ENCODE measurements around the gene CUL9.

CUL9 gene

DNA sequence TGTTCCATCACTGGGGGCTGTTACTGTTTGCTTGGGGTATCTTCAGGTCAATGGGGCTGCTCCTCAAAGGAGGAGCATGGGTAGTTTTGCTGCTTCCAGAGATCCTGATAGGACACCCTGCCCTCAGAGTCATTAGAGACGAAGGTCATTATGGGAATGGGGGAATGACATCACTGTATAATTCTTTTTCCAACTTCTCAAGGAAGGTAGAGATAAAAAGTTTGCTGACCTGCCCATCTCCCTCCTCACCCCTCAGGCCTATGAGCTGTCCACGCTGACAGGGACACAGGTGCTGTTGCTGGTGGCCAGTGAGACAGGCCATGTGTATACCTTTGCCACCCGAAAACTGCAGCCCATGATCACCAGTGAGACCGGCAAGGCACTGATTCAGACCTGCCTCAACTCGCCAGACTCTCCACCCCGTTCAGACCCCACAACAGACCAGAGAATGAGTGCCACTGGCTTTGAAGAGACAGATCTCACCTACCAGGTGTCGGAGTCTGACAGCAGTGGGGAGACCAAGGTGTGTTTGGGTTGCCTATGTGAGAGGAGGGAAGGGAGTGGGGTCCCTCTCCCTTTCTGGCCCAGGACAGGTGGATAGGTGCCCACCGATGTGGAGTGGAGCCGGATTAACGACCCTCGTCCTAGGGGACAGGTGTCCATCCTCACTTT is 8.3 kb upstream of the CUL9 start:
- DNase-seq = no peak

GRCh38 chr6:43174263-43175112 is 7.5 kb upstream of the CUL9 start:
- peak; percentile 98 for DNase-seq

DNA sequence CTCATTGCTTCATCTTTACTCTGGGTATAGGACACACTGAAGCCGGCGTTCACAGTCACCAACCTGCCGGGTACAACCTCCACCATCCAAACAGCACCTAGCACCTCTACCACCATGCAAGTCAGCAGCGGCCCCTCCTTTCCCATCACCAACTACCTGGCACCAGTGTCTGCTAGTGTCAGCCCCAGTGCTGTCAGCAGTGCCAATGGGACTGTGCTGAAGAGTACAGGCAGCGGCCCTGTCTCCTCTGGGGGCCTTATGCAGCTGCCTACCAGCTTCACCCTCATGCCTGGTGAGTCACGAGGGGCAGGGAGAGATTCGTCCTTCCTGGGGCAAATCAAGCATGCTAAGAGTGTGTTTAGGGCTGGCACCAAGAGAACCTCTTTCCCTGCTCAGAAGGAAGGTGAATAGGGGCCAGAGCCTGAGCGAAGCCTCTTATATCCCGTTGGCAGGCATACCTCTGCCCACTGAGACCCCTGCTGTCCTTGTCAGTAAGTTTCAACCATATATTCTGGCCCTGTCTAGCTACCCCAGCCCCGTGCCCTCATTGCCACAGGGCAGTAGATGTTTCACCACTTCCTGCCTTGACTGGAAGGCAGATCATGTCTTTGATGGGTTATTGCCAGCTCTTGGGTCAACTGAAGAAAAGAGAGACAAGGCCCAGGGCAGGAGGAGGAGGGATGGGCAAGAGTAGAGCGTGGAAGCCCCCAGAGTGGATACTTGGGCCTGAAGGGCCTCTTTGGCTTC is 6.1 kb upstream of the CUL9 start:
- no peak for DNase-seq

GRCh38 chr6:43176423-43176786 is 5.6 kb upstream of the CUL9 start:
- DNase-seq = no peak

DNA sequence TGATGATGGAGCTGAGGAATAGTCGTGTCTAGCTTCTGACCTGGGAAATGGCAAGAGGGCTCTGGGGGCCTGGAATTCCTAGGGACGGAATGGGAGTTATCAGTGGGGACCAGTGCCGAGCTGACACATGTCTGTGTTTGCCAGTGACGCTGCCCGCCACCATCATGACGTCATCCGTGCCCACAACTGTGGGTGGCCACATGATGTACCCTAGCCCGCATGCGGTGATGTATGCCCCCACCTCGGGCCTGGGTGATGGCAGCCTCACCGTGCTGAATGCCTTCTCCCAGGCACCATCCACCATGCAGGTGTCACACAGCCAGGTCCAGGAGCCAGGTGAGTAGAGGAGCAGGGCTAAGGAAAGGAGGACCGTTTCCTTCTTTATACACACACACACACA is 3.8 kb upstream of the CUL9 start:
- no peak for DNase-seq

DNA sequence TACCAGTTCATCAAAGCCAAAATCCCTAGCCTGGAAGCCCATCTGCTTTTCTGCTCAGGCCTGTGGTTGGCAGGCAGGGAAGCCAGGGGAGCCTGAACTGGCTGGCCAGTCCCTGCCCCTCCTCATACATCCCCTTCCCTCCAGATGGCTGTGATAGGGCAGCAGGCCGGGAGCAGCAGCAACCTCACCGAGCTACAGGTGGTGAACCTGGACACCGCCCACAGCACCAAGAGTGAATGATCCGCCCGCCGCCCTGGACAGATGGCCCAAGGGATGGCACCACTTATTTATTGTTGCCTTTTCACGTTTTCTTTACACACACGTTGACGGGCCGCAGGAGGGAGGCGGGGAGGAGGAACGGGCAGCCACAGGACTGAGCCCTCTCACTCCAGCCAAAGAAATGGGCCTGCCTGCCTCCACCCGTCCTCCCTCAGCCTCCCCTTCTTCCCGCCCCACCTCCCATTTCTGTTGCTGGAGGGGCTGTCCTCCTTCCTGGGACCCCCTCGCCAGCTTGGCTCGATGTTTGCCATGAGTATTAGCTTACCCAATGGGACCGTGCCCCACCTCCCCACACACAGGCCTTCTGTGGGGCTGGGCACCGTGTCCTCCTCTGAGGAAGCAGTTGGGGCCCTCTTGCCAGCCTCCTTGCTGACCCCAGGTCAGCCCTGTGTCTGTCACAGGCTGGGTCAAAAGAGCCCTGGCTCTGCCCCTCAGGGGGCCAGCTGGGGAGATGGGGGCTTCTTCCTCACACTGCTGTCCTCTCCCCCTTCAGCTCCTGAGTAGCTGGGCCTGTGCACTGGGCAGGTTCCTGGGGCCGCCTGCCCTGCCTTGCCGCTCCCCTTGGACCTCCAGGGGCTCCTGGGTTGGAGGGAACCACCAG is 2.8 kb upstream of the CUL9 start:
- no peak for DNase-seq

DNA sequence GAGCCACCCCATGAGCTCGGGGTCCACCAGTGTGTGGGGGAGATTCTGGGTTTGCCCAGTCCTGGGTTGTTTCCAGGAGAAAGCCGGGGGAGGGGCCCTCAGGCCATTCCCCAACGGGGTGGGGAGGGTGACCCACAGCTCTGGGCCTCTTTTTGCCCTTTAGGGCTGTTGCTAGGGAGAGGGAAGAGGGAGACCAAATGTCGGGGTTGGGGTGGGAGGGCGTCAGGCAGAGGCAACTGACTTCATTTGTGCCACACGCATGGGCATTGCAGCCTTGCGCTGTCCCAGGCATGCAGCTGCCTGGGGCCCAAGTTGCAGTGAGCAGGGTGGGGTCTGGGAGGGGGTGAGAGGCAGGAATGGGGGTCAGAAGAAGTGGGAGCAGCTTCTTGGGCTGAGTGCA is 1.9 kb upstream of the CUL9 start:
- no peak for DNase-seq

- no peak for DNase-seq
These were observed 1.0 kb upstream of the CUL9 start for GRCh38 chr6:43180985-43181384.

- no peak for DNase-seq
These were observed 415 bp upstream of the CUL9 start for GRCh38 chr6:43181621-43181941.

- no peak for DNase-seq
These were observed 1.4 kb downstream of the CUL9 start for GRCh38 chr6:43183441-43183840.

DNA sequence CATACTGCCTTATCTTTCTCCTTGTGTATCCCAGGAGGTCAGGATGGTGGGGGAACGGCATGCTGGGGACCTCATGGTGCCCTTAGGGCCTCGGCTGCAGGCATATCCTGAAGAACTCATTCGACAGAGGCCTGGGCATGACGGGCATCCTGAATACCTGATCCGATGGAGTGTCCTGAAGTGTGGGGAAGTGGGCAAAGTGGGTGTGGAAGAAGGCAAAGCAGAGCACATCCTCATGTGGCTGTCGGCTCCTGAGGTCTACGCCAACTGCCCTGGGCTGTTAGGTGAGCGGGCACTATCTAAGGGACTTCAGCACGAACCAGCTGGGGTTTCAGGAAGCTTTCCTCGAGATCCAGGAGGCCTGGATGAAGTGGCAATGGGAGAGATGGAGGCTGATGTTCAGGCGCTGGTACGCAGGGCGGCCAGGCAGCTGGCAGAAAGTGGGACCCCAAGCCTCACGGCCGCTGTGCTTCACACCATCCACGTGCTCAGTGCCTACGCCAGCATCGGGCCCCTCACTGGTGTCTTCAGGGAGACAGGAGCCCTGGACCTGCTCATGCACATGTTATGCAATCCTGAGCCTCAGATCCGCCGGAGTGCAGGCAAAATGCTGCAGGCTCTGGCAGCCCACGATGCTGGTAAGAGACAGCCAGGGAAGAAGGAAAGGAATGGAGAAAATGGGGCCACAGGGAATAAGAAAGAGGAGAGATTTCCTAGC is 2.4 kb downstream of the CUL9 start:
- DNase-seq = no peak

DNA sequence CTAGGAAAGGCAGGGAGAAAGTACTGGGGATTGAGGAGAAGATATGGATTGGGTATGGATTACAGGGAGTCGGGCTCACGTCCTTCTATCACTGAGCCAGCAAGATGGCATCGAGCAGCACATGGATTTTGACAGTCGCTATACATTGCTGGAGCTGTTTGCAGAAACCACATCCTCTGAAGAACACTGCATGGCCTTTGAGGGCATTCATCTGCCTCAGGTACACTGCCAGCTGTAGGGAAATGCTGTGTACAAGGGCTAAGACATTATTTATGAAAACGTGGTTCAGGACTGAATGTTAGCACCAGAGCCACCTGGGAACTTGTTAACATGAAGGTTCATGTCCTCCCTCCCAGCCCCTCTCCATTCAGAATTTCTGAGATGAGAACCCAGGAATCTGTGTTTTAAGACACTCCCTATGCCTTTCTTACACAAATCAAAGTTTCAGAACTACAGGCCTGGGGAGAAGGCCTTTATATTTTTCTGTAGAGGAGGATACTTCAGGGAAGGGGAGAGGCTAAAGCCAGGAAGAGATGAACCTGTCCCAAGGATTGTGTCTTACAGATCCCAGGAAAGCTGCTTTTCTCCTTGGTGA is 3.5 kb downstream of the CUL9 start:
- DNase-seq = no peak

GRCh38 chr6:43186019-43186418 is 4.0 kb downstream of the CUL9 start:
- DNase-seq = no peak

GRCh38 chr6:43186706-43187105 is 4.7 kb downstream of the CUL9 start:
- DNase-seq = no peak

DNA sequence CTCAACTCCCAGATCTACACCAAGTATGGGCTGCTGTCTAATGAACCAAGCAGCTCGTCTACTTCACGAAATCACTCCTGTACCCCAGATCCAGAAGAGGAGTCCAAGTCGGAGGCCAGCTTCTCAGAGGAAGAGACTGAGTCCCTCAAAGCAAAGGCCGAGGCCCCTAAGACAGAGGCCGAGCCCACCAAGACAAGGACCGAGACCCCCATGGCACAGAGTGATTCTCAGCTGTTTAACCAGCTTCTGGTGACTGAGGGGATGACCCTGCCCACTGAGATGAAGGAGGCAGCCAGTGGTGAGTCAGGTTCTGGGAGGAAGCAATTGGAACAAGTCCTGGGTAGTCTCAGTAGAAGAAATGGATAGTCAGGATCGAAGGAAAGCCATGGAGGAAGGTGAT is 5.8 kb downstream of the CUL9 start:
- DNase-seq = no peak

DNA sequence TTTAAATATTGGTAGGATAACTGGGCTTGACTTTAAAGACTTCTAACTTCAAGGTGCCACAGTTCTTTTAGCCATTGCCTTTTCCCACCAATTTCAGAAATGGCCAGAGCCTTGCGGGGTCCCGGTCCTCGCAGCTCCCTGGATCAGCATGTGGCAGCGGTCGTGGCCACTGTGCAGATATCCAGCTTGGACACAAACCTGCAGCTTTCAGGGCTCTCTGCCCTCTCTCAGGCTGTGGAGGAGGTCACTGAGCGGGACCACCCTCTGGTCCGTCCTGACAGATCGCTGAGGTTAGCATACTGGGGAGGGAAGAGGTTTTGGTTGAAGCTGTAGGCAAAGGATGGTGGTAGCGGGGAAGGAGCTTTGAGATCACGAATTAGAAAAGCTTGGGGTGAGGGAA is 6.4 kb downstream of the CUL9 start:
- DNase-seq = no peak

GRCh38 chr6:43189776-43190304 is 7.8 kb downstream of the CUL9 start:
- DNase-seq = no peak

DNA sequence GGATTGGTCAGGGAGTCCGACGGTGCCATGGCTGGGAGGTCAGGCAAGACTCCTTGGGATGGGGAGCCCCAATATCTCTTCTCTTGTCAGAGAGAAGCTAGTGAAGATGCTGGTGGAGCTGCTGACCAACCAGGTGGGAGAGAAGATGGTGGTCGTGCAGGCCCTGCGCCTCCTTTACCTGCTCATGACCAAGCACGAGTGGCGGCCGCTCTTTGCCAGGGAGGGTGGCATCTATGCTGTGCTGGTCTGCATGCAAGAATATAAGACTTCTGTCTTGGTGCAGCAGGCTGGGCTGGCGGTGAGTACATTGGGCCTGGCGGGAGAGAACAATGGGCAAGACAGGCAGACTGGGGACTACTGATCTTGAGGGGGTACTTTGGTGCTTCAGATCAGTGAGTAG is 10.9 kb downstream of the CUL9 start:
- peak; percentile 42 for DNase-seq

DNA sequence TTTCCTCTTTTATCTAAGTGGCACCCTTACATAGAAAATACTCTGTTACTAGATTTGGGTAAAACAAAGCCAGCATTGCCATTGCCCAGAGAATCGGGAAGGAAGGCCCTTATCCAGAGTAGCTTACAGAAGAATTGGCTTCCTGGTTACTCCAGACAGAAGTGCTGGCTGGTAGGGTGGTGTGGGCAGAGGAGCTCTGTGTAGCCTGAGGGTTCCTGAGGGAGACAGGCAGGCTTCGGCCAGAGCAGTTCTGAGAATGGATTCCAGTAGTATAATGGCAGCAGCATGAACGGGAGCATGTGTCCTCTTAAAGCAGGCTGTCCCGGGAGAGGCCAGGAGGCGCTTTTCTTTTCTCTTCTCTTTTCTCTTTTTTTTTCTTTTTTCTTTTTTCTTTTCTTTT is 11.9 kb downstream of the CUL9 start:
- DNase-seq = peak; percentile 50

DNA sequence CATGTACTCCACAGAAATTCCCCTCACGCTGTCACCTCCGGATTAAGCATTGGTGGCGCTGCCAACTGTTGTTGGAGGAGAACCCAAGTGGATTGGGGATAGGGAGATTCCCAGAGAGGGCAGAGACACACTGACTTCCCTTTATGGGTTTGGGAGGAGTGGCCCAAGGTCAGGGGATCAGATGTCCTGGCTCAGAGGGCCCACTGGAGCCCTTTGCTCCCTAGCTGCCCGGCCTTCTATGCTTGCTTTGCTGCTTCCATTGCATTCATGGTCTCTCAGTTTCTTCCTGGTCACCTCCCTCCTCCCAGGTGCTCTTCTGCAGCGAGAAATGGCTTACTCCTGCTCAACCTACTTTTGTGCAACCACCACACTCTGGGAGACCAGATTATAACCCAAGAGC is 14.3 kb downstream of the CUL9 start:
- DNase-seq = peak; percentile 14

DNA sequence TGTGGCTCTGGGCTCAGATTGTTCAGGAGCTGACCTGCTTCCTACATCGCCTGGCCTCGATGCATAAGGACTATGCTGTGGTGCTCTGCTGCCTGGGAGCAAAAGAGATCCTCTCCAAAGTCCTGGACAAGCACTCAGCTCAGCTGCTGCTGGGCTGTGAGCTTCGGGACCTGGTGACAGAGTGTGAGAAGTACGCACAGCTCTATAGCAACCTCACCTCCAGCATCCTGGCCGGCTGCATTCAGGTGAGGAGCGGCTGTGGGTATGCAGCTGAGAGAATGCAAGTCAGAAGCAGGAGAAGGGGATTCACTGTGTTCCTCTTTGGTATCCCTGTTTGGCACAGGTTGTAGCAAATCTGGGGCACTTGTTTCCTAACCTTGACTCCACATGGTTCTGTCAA is 17.9 kb downstream of the CUL9 start:
- DNase-seq = peak; percentile 41

DNA sequence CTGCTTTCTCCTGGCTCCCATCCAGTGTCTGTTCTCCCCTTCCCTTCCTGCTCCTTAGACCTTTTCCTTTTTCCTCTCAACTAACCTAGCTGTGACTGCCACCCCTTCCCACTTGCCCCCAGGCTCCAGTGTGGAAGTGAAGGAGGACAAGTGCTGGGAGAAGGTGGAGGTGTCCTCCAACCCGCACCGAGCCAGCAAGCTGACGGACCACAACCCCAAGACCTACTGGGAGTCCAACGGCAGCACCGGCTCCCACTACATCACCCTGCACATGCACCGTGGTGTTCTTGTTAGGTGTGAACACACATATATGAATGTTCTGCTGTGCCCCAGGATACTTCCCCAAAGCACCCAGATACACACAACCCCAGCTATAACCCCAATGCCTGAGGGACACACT is 18.5 kb downstream of the CUL9 start:
- peak; percentile 46 for DNase-seq
